ENCODE results near the gene PCDHGB1.

- TF ChIP-seq CTCF (IDR thresholded peaks at IDR 0.05) (no peak), POLR2AphosphoS5 (IDR thresholded peaks at IDR 0.05) (no peak), EP300 (IDR thresholded peaks at IDR 0.05) (no peak)
Observed at GRCh38 chr5:141369994-141370848, 20.3 kb downstream of the PCDHGB1 start, which contains the start of gene PCDHGB3.
